ENCODE results near the gene RBM20. TPM values are rescaled to one million over a fixed set of nuclear protein-coding genes. Genes with fewer than 3 reads are reported as not detected.
A peak's percentile ranks its signal among the peaks of the same experiment; 100 is the strongest.

Gene RBM20
- polyA plus RNA-seq, 3 donors: not detected

DNA sequence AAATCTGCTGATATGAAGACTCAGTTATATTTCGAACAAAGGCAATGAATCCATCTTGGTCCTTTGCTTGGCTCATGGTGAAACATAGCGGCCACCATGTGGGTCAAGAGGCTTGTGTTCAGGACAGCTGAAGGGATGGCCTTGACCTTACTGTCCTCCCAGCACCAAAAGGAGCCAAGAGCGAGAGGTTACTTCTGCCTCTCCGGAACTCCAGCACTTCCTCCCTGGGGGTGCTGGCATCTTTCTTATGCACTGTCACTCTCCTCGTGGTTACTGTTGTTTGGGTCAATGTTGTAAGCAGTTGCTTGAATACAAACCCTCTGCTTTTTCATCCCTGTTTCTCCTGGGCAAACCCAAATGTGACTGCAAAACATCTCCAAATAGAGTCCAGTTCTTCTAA lies 100.6 kb downstream of the RBM20 start:
- Histone ChIP-seq H3K9ac (ENCODE audit: insufficient read depth, low read length, poor library complexity, severe bottlenecking) (no peak overlapping the region), H3K36me3 (replicated peaks in 1 of 2; ENCODE audit: control insufficient read depth in 1 of 2, insufficient read depth in 2 of 2, low read length in 2 of 2) (no peaks in the 10 kb centered on the region), H3K79me2 (ENCODE audit: insufficient read depth, low read length) (no peaks in the 10 kb centered on the region), H3K27me3 (ENCODE audit: control insufficient read depth in 2 of 2, insufficient read depth in 2 of 2, low read length in 2 of 2) (no peaks in the 10 kb centered on the region), H3K4me2 (replicated peaks; ENCODE audit: extremely low read depth, low read length, poor library complexity, severe bottlenecking) (no peak overlapping the region), H3K4me1 (ENCODE audit: control insufficient read depth in 1 of 2, insufficient read depth in 2 of 2, low read length in 2 of 2) (peaks cover 10 to 17% of the 10 kb centered on the region in 2 donors), H3K4me3 (replicated peaks in 1 of 3; ENCODE audit: low read depth in 2 of 3, low read length in 3 of 3) (no peak overlapping the region), H3K27ac (ENCODE audit: low read depth in 1 of 2, low read length in 2 of 2) (no peak overlapping the region), H4K20me1 (ENCODE audit: insufficient read depth, low read length) (no peaks in the 10 kb centered on the region), H3K9me3 (replicated peaks in 1 of 2; ENCODE audit: control insufficient read depth in 1 of 2, insufficient read depth in 1 of 2, low read length in 2 of 2) (no peaks in the 10 kb centered on the region), H2AFZ (ENCODE audit: insufficient read depth, low read depth, low read length, poor library complexity, severe bottlenecking) (no peak overlapping the region)
- TF ChIP-seq, protein P1, sequence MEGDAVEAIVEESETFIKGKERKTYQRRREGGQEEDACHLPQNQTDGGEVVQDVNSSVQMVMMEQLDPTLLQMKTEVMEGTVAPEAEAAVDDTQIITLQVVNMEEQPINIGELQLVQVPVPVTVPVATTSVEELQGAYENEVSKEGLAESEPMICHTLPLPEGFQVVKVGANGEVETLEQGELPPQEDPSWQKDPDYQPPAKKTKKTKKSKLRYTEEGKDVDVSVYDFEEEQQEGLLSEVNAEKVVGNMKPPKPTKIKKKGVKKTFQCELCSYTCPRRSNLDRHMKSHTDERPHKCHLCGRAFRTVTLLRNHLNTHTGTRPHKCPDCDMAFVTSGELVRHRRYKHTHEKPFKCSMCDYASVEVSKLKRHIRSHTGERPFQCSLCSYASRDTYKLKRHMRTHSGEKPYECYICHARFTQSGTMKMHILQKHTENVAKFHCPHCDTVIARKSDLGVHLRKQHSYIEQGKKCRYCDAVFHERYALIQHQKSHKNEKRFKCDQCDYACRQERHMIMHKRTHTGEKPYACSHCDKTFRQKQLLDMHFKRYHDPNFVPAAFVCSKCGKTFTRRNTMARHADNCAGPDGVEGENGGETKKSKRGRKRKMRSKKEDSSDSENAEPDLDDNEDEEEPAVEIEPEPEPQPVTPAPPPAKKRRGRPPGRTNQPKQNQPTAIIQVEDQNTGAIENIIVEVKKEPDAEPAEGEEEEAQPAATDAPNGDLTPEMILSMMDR (IDR thresholded peaks at IDR 0.05): no peak
- Mint-ChIP-seq H3K4me1 (peaks cover 25% of the 10 kb centered on the region), H3K27me3 (ENCODE audit: low read depth in 3 of 3) (no peaks in the 10 kb centered on the region), H3K36me3 (no peaks in the 10 kb centered on the region), H3K4me3 (peak overlapping the region in 1 of 2 donors; percentile 56), H3K27ac (peak overlapping the region in 1 of 7 donors; percentile 18), H3K9me3 (peaks cover 1 to 7% (median 2%) of the 10 kb centered on the region in 7 donors)
- DNase-seq: peak; percentile 12 to 27 (median 24)
- intact Hi-C loops (cut with micrococcal nuclease): loop anchor here (5.0 kb wide), 2 partner anchors 138 to 148 kb away; no protein-coding TSS in a partner anchor
- WGBS (ENCODE audit: insufficient coverage): 100% methylated on average over 2 of the region's 5 CpGs

DNA sequence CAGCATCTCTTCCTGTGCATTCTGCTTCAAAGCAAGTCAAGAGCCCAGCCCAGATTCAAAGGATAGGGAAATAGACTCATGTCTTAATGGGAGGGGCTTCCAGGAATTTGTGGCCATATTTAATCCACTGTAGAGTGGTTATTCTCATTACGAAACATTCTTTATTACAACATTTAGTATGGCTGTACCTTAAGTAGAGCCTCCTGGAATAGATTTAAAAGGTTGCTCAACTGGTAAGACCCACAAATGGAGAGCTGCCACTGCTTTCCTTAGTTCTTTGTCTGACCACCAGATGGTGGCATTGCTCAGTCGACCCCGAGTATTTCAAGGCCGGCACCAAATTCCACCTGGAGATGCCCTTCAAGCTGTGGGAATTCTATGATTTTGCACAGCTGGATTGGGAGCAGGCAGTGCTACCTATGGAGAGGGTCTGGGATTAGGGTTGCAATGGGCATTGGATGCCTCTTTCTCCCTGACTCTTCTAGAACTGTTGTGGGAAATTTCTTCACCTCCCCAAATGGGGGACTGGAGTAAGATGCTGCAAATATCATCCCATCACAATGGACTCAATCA lies 102.2 kb downstream of the RBM20 start:
- peak; percentile 21 to 43 (median 42) for DNase-seq
- peaks cover 1 to 7% (median 4%) of the 10 kb centered on the region in 7 donors for H3K9me3 Mint-ChIP-seq
- intact Hi-C loops (cut with micrococcal nuclease): loop anchor here (5.0 kb wide), 2 partner anchors 136 to 146 kb away; no protein-coding TSS in a partner anchor
- Histone ChIP-seq H3K9me3 (replicated peaks in 1 of 2; ENCODE audit: control insufficient read depth in 1 of 2, insufficient read depth in 1 of 2, low read length in 2 of 2) (no peaks in the 10 kb centered on the region), H3K27ac (ENCODE audit: low read depth in 1 of 2, low read length in 2 of 2) (no peak overlapping the region), H3K36me3 (replicated peaks in 1 of 2; ENCODE audit: control insufficient read depth in 1 of 2, insufficient read depth in 2 of 2, low read length in 2 of 2) (no peaks in the 10 kb centered on the region), H3K9ac (ENCODE audit: insufficient read depth, low read length, poor library complexity, severe bottlenecking) (no peak overlapping the region), H3K4me3 (replicated peaks in 1 of 3; ENCODE audit: low read depth in 2 of 3, low read length in 3 of 3) (no peak overlapping the region), H3K4me1 (ENCODE audit: control insufficient read depth in 1 of 2, insufficient read depth in 2 of 2, low read length in 2 of 2) (peaks cover 10 to 17% of the 10 kb centered on the region in 2 donors), H3K79me2 (ENCODE audit: insufficient read depth, low read length) (no peaks in the 10 kb centered on the region), H2AFZ (ENCODE audit: insufficient read depth, low read depth, low read length, poor library complexity, severe bottlenecking) (no peak overlapping the region), H3K27me3 (ENCODE audit: control insufficient read depth in 2 of 2, insufficient read depth in 2 of 2, low read length in 2 of 2) (no peaks in the 10 kb centered on the region), H4K20me1 (ENCODE audit: insufficient read depth, low read length) (no peaks in the 10 kb centered on the region), H3K4me2 (replicated peaks; ENCODE audit: extremely low read depth, low read length, poor library complexity, severe bottlenecking) (no peak overlapping the region)
- 0% methylated on average over 2 of the region's 4 CpGs for WGBS (ENCODE audit: insufficient coverage)
- H3K27me3 Mint-ChIP-seq (ENCODE audit: low read depth in 3 of 3): no peaks in the 10 kb centered on the region
- TF ChIP-seq, protein P1 (IDR thresholded peaks at IDR 0.05): peak; percentile 90
- H3K4me3 Mint-ChIP-seq: no peak overlapping the region
- no peaks in the 10 kb centered on the region for H3K36me3 Mint-ChIP-seq
- H3K27ac Mint-ChIP-seq: peak overlapping the region in 1 of 7 donors; percentile 18
- peaks cover 22% of the 10 kb centered on the region for H3K4me1 Mint-ChIP-seq

Measured in CD14-positive monocyte (primary cell).